AG04449 (cell line): ENCODE measurements around the gene SHE.

Experiments
- CTCF ChIA-PET: fragments of 350-600 bp; formaldehyde crosslinking; extraction: SDS; loops from one replicate; lab custom pipeline; 2021; ENCODE audit warnings: antibody characterized with exemption; lab: Yijun Ruan, JAX
- POLR2A ChIA-PET: fragments of 400-600, 350-600 bp; formaldehyde crosslinking; extraction: SDS; loops from one replicate; lab custom pipeline; 2020; ENCODE audit warnings: antibody characterized with exemption, inconsistent platforms; lab: Yijun Ruan, JAX
- DNase-seq: peaks from one replicate; pipeline ENCODE4 v3.0.0-alpha.2; 2010; ENCODE audit warnings: low read depth, low spot score
- H3K4me3 ChIP-seq: 2 replicates; pipeline ENCODE4 v1.5.1; 2011; ENCODE audit warnings: low read depth, mild to moderate bottlenecking, control low read depth, low read length
- TF ChIP-seq, protein P1 (sequence below): IDR thresholded peaks from one replicate; pipeline ENCODE4 v1.5.1; 2011; ENCODE audit warnings: mild to moderate bottlenecking, moderate library complexity, low read length, control low read depth, inconsistent platforms; ENCODE audit not compliant: insufficient read depth; ENCODE audit errors: missing control alignments

Gene SHE

DNA sequence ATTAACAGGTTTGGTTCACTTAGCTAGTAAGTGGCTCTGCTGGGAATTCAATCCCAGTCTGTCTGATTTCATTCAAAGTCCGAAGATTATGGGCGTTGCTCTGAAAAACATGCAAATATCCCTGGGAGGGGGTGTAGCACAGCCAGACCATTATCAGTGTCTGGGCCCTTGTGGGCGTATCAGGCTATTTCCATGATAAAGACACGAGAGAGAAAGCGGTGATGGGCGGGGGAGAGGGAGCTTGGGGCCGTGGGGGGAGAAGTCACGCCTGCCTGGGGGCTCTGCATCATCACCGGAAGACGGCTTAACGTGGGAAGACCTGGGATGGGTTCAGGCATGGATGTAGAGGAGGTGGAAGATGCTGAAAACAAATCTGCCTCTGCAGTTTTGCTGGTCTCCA is 71.3 kb downstream of the SHE start:
- TF ChIP-seq, protein P1, sequence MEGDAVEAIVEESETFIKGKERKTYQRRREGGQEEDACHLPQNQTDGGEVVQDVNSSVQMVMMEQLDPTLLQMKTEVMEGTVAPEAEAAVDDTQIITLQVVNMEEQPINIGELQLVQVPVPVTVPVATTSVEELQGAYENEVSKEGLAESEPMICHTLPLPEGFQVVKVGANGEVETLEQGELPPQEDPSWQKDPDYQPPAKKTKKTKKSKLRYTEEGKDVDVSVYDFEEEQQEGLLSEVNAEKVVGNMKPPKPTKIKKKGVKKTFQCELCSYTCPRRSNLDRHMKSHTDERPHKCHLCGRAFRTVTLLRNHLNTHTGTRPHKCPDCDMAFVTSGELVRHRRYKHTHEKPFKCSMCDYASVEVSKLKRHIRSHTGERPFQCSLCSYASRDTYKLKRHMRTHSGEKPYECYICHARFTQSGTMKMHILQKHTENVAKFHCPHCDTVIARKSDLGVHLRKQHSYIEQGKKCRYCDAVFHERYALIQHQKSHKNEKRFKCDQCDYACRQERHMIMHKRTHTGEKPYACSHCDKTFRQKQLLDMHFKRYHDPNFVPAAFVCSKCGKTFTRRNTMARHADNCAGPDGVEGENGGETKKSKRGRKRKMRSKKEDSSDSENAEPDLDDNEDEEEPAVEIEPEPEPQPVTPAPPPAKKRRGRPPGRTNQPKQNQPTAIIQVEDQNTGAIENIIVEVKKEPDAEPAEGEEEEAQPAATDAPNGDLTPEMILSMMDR: no peak
- DNase-seq: no peak
- no peak overlapping the region for H3K4me3 ChIP-seq
- ChIA-PET CTCF (interaction anchor here (0.7 to 2.2 kb wide), 5 partner anchors 10 to 104 kb away, joined by 3 to 8 read pairs (median 3); no protein-coding TSS in a partner anchor), POLR2A (interaction anchor here (1.0 to 1.5 kb wide), 2 partner anchors 11 to 15 kb away, joined by 4 read pairs; no protein-coding TSS in a partner anchor)

DNA sequence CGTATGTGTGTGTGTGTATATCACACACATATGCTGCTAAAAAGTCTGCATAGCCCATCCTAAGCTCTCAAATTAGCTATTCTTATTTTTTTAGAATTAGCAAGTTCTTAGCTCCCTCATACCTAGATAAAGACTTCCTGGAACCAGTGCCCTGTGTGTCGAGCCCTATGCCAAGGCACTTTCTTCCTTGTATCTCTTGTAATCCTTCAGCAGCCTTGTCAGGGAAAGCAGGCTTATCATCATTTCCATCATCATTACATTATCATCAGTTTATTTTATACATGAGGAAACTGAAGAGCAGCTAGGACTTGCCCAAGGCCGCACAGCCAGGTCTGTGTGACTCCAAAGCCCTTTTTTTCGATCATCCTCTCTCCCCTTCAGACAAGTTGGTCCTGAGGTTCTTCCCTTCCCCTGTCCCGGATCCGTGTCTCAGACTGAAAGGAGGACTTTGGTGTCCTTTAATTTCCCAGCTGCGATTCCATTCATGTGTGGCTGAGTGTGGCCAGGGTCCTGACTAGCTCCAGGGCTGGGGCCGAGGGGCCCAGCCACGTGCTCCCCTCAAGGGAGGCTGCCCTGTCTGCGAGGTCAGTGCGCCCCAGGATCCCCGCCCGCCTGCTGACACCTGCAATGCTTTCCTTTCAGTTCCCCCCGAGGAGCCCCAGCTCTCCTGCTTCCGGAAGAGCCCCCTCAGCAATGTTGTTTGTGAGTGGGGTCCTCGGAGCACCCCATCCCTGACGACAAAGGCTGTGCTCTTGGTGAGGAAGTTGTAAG is 72.2 kb downstream of the SHE start:
- no peak overlapping the region for H3K4me3 ChIP-seq
- TF ChIP-seq, protein P1: no peak
- DNase-seq: no peak
- ChIA-PET POLR2A (no interaction called here), CTCF (interaction anchor here (0.7 to 2.1 kb wide), 5 partner anchors 9 to 104 kb away, joined by 3 to 7 read pairs (median 3); no protein-coding TSS in a partner anchor)
